GM12875 (cell line): Measurements from ENCODE around the gene HOXC10.
A peak's percentile ranks its signal among the peaks of the same experiment; 100 is the strongest.

Experiments used
- H3K4me3 ChIP-seq: one replicate; pipeline ENCODE4 v1.5.1; 2011; ENCODE audit warnings: low read depth, low read length, control low read depth
- CTCF ChIP-seq: IDR thresholded peaks from 2 replicates; pipeline ENCODE4 v1.5.1; 2011; ENCODE audit warnings: low read depth, mild to moderate bottlenecking, control low read depth, inconsistent platforms, low read length, moderate library complexity, borderline replicate concordance; ENCODE audit not compliant: insufficient read depth

The HOXC10 gene

GRCh38 chr12:53955776-53956250 lies 29.1 kb upstream of the HOXC10 start:
- H3K4me3 ChIP-seq, result no peak overlapping the region
- no peak for TF ChIP-seq CTCF

GRCh38 chr12:53956251-53956887 lies 28.6 kb upstream of the HOXC10 start:
- TF ChIP-seq CTCF, result peak; percentile 14; the same call in 1 of the 2 replicates
- no peak overlapping the region for H3K4me3 ChIP-seq

GRCh38 chr12:53956914-53957536 lies 27.9 kb upstream of the HOXC10 start:
- H3K4me3 ChIP-seq, result no peak overlapping the region
- TF ChIP-seq CTCF, result no peak

- no peak for TF ChIP-seq CTCF
- H3K4me3 ChIP-seq, result no peak overlapping the region
These were observed 26.8 kb upstream of the HOXC10 start for GRCh38 chr12:53958128-53958527.

- H3K4me3 ChIP-seq, result no peak overlapping the region
- no peak for TF ChIP-seq CTCF
These were observed 25.6 kb upstream of the HOXC10 start for GRCh38 chr12:53959314-53959713.

- H3K4me3 ChIP-seq, result no peak overlapping the region
- no peak for TF ChIP-seq CTCF
These were observed 24.5 kb upstream of the HOXC10 start for GRCh38 chr12:53960187-53961024.
